ENCODE measurements around the gene PHACTR4.
"Not testable (repeated sequence)": the region's sequence is repeated elsewhere in the genome, so short reads cannot be mapped to it uniquely, and the experiment has no call there.

The PHACTR4 gene

GRCh38 chr1:28505406-28506187, 136.1 kb downstream of the PHACTR4 start, which contains the start of gene RCC1:
Gene RCC1 (plus strand): TSS chr1:28506043. CDS start chr1:28529867, 23,824 bp downstream.
- DNase-seq = peak; percentile 98

- no peak for DNase-seq
Observed at GRCh38 chr1:28506907-28507246, 137.3 kb downstream of the PHACTR4 start.

- DNase-seq = no peak
Observed at GRCh38 chr1:28507247-28507645, 137.7 kb downstream of the PHACTR4 start.

GRCh38 chr1:28507646-28508434, 138.3 kb downstream of the PHACTR4 start:
- DNase-seq = no peak

- no peak for DNase-seq
Observed at GRCh38 chr1:28508435-28508754, 138.9 kb downstream of the PHACTR4 start.

GRCh38 chr1:28509705-28510272, 140.2 kb downstream of the PHACTR4 start:
- DNase-seq = no peak

GRCh38 chr1:28510273-28510969, 140.9 kb downstream of the PHACTR4 start:
- no peak for DNase-seq

GRCh38 chr1:28510970-28511440, 141.5 kb downstream of the PHACTR4 start:
- DNase-seq = no peak

GRCh38 chr1:28512058-28512611, 142.6 kb downstream of the PHACTR4 start:
- DNase-seq = no peak

- DNase-seq = not testable (repeated sequence)
Observed at GRCh38 chr1:28514445-28514933, 144.9 kb downstream of the PHACTR4 start.

GRCh38 chr1:28516518-28516956, 147.0 kb downstream of the PHACTR4 start:
- DNase-seq = no peak

GRCh38 chr1:28517649-28517999, 148.1 kb downstream of the PHACTR4 start:
- DNase-seq = no peak

- DNase-seq = peak; percentile 88
Observed at GRCh38 chr1:28518000-28518744, 148.6 kb downstream of the PHACTR4 start.

GRCh38 chr1:28518745-28519341, 149.3 kb downstream of the PHACTR4 start:
- DNase-seq = no peak

GRCh38 chr1:28519946-28520725, 150.6 kb downstream of the PHACTR4 start:
- no peak for DNase-seq

GRCh38 chr1:28520796-28521195, 151.3 kb downstream of the PHACTR4 start:
- DNase-seq = not testable (repeated sequence)

GRCh38 chr1:28521502-28522164, 152.1 kb downstream of the PHACTR4 start:
- no peak for DNase-seq

GRCh38 chr1:28522537-28522936, 153.0 kb downstream of the PHACTR4 start:
- not testable (repeated sequence) for DNase-seq

- DNase-seq = not testable (repeated sequence)
Observed at GRCh38 chr1:28525002-28525642, 155.6 kb downstream of the PHACTR4 start.

- DNase-seq = no peak
Observed at GRCh38 chr1:28526886-28527285, 157.3 kb downstream of the PHACTR4 start.

Measured in DMS79 (cell line).